ENCODE measurements around the gene GOSR1.
A peak's percentile ranks its signal among the peaks of the same experiment; 100 is the strongest.
"Not testable (repeated sequence)": the region's sequence is repeated elsewhere in the genome, so short reads cannot be mapped to it uniquely, and the experiment has no call there.

Gene GOSR1

GRCh38 chr17:30551996-30552339 is 74.8 kb downstream of the GOSR1 start:
- TF ChIP-seq BACH2 (CRISPR knock-in tag; IDR thresholded peaks at IDR 0.05; ENCODE audit: borderline replicate concordance), result no peak
- no peak for TF ChIP-seq ZFP30 (CRISPR knock-in tag; IDR thresholded peaks at IDR 0.05)
- TF ChIP-seq ESRRG (CRISPR knock-in tag; IDR thresholded peaks at IDR 0.05), result no peak
- TF ChIP-seq PATZ1 (CRISPR knock-in tag; IDR thresholded peaks at IDR 0.05; ENCODE audit: borderline replicate concordance), result no peak
- no peak for TF ChIP-seq ZNF70 (CRISPR knock-in tag; IDR thresholded peaks at IDR 0.05)
- TF ChIP-seq CREB5 (CRISPR knock-in tag; IDR thresholded peaks at IDR 0.05; ENCODE audit: low read depth), result no peak
- no peak for ATAC-seq

- no peak for ATAC-seq
- TF ChIP-seq RARB (CRISPR knock-in tag; IDR thresholded peaks at IDR 0.05) (no peak), TCF4 (CRISPR knock-in tag; IDR thresholded peaks at IDR 0.05; ENCODE audit: borderline replicate concordance) (no peak), PPARA (CRISPR knock-in tag; IDR thresholded peaks at IDR 0.05; ENCODE audit: borderline replicate concordance) (no peak), ZFP3 (CRISPR knock-in tag; IDR thresholded peaks at IDR 0.05) (no peak), SNAI2 (CRISPR knock-in tag; IDR thresholded peaks at IDR 0.05) (no peak)
Measured at GRCh38 chr17:30552994-30553566, 75.9 kb downstream of the GOSR1 start.

GRCh38 chr17:30553823-30554440 is 76.7 kb downstream of the GOSR1 start:
- ATAC-seq, result not testable (repeated sequence)

GRCh38 chr17:30554839-30555751 is 77.9 kb downstream of the GOSR1 start:
- TF ChIP-seq ZFP30 (CRISPR knock-in tag; IDR thresholded peaks at IDR 0.05) (no peak), POU6F1 (CRISPR knock-in tag; IDR thresholded peaks at IDR 0.05; ENCODE audit: borderline replicate concordance, low read depth) (no peak), PATZ1 (CRISPR knock-in tag; IDR thresholded peaks at IDR 0.05; ENCODE audit: borderline replicate concordance) (no peak), TCF4 (CRISPR knock-in tag; IDR thresholded peaks at IDR 0.05; ENCODE audit: borderline replicate concordance) (no peak), SNAI2 (CRISPR knock-in tag; IDR thresholded peaks at IDR 0.05) (no peak), ISL1 (CRISPR knock-in tag; IDR thresholded peaks at IDR 0.05) (no peak), ZFP3 (CRISPR knock-in tag; IDR thresholded peaks at IDR 0.05) (no peak)
- ATAC-seq, result peak; percentile 84

GRCh38 chr17:30555942-30556341 is 78.7 kb downstream of the GOSR1 start:
- no peak for TF ChIP-seq BACH2 (CRISPR knock-in tag; IDR thresholded peaks at IDR 0.05; ENCODE audit: borderline replicate concordance)
- TF ChIP-seq ZFP3 (CRISPR knock-in tag; IDR thresholded peaks at IDR 0.05), result no peak
- TF ChIP-seq TOX (CRISPR knock-in tag; IDR thresholded peaks at IDR 0.05; ENCODE audit: borderline replicate concordance), result no peak
- TF ChIP-seq ZFP30 (CRISPR knock-in tag; IDR thresholded peaks at IDR 0.05), result no peak
- no peak for TF ChIP-seq OSR1 (CRISPR knock-in tag; IDR thresholded peaks at IDR 0.05)
- TF ChIP-seq POU6F1 (CRISPR knock-in tag; IDR thresholded peaks at IDR 0.05; ENCODE audit: borderline replicate concordance, low read depth), result no peak
- TF ChIP-seq PPARA (CRISPR knock-in tag; IDR thresholded peaks at IDR 0.05; ENCODE audit: borderline replicate concordance), result no peak
- no peak for TF ChIP-seq ZNF565 (CRISPR knock-in tag; conservative IDR thresholded peaks at IDR 0.05; ENCODE audit: low read depth)
- ATAC-seq, result no peak

Measured in SK-N-SH treated with all-trans-retinoic acid at 6 μM for 48 hours (cell line).